ENCODE measurements around the gene KCNQ4.

DNA sequence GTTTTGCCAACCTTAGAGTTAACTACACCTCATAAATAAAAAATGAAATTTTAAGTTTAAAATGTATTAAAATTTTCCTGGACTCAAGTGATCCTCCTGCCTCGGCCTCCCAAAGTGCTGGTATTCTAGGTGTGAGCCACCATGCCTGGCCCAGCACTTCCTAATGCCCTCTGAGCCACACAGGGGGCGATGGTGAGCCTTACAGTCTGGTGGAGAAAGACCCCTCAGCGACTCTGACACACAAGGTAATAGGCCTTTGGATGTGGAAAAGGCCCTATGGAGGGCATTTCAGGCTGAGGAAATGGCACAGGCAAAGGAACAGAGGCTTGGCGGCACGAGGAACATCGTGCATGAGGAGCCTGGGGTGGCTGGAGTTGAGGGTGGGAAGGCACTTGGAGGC, 71.9 kb downstream of the KCNQ4 start:
- TF ChIP-seq POLR2AphosphoS5 (IDR thresholded peaks at IDR 0.05; ENCODE audit: low read depth, low read length) (no peak), POLR2A (IDR thresholded peaks at IDR 0.05; ENCODE audit: low read depth, low read length) (no peak), TAF1 (IDR thresholded peaks at IDR 0.05; ENCODE audit: low read depth, low read length) (no peak), SPI1 (IDR thresholded peaks at IDR 0.05; ENCODE audit: low read depth, low read length) (no peak), PAX5 (IDR thresholded peaks at IDR 0.05; ENCODE audit: insufficient read depth, low read length, severe bottlenecking) (no peak)
